ENCODE results near the gene AUP1. TPM values are rescaled to one million over a fixed set of nuclear protein-coding genes. Genes with fewer than 3 reads are reported as not detected.

Gene AUP1
- total and polyA plus RNA-seq, 7 donors = 46.5 to 178 (median 82.0) TPM

DNA sequence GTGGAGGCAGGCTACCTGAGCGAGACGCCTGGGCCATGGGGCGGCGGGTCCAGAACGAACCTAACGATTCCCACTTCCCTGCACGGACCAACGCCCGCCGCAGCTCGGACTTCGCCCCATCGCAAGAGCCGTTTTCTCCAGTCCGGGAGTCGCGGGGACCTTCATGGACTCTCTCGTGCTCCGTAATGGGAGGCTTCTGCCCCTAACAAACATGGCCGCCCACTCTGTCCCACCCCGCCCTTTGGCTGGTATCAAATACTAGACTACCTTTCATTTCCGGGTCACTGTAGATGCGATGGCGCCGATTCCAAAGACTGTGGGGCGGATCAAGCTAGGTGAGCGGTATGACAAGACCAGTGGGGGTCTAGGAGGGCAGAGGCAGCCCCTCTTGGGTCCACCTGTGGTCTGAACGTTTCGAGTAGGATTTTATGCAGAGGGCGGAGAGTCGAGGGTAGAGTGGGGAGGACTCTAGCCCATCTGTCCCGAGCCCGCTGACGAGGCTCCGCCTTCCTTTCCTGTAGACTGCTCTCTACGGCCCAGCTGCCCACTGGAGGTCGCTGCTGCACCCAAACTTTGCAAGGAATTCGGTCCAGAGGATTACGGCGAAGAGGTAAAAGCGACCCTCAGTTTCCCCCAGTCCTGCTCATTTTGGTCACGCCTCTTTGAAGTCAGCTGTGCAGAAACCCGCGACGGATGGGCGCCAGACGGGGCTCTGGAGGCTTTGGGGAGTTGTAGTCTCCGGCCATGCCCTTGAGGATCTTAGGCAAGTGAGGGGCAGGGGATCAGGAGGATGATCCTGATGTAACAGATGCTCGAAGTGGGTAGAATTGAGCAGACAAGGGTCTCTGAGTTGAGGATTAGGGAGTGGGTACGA is 46.5 kb downstream of the AUP1 start, which contains the start of the genes CCDC142 and TTC31:
TSS of gene CCDC142 (minus strand) at position 198 of the 874 bp plus-strand sequence. CDS start at position 37, 161 bp downstream.
TSS of gene TTC31 (plus strand) at position 281 of the 874 bp plus-strand sequence. CDS start at position 296, 15 bp downstream.
- H3K4me1 ChIP-seq = peaks cover 0 to 33% (median 28%) of the 10 kb centered on the region in 4 donors
- intact Hi-C loops (cut with DNase I) = loop anchor here (1.0 to 2.0 kb wide), 5 partner anchors 24 to 104 kb away; partner anchors contain the start of genes AUP1, DOK1, HTRA2 and INO80B
- no peaks in the 10 kb centered on the region for H3K9me3 ChIP-seq
- 1% methylated on average over 50 of the region's 50 CpGs for WGBS, 2 donors
- peaks cover 0 to 58% (median 8%) of the 10 kb centered on the region in 4 donors for H3K36me3 ChIP-seq
- H3K4me3 ChIP-seq = peak within 1 kb of the TSS; percentile 62 to 79 (median 76)
- H3K27ac ChIP-seq = peak within 1 kb of the TSS; percentile 87 to 92 (median 90)
- no peaks in the 10 kb centered on the region for H3K27me3 ChIP-seq
- peak; percentile 69 to 81 (median 78) for TF ChIP-seq POLR2AphosphoS5 (IDR thresholded peaks at IDR 0.05)
- TF ChIP-seq, protein P1, sequence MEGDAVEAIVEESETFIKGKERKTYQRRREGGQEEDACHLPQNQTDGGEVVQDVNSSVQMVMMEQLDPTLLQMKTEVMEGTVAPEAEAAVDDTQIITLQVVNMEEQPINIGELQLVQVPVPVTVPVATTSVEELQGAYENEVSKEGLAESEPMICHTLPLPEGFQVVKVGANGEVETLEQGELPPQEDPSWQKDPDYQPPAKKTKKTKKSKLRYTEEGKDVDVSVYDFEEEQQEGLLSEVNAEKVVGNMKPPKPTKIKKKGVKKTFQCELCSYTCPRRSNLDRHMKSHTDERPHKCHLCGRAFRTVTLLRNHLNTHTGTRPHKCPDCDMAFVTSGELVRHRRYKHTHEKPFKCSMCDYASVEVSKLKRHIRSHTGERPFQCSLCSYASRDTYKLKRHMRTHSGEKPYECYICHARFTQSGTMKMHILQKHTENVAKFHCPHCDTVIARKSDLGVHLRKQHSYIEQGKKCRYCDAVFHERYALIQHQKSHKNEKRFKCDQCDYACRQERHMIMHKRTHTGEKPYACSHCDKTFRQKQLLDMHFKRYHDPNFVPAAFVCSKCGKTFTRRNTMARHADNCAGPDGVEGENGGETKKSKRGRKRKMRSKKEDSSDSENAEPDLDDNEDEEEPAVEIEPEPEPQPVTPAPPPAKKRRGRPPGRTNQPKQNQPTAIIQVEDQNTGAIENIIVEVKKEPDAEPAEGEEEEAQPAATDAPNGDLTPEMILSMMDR (IDR thresholded peaks at IDR 0.05) = peak; percentile 81 to 91 (median 84)
- TF ChIP-seq EP300 (IDR thresholded peaks at IDR 0.05) = no peak
- peak in 1 of 2 donors; percentile 46 for TF ChIP-seq POLR2A (IDR thresholded peaks at IDR 0.05)
- DNase-seq = peak; percentile 98

DNA sequence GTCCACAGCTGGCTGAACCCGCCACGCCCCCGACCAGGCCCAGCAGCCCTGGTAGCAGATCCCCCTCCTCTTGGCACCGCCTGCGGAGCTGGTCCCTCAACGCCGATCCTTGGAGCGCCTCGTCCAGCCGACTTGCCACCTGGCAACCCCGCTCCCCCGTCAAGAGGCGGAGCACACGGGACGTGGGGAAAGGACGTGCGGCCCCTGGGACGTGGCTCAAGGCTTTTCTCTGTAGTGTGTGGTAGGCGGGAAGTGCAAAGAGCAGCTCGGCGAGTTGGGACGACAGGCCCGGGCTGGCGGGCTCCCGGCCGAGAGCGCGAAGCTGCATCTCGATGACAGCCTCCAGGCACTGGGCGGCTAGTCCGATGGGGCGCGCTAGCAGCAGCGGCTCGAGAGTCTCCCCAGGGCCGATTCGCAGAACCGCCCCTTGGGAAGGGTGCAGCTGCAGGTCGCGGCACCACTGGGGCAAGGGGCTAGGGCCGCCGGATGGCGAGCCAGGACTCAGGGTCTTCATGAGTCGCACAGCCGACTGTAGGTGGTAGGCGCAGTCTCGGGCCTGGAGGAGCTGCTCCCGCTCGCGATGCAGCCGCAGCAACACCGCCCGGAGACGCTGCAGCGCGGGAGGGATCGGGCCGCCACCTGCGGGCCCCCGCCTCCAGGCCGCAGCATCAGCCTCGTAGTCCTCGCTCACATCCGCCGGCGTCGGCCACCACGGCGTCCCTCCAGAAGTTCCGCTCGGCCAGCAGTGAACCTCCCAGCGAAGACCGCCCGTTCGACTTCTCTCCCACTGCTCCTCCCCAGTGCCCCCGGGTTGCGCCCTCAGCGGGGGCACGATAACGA is 47.3 kb downstream of the AUP1 start:
- H3K27me3 ChIP-seq = no peaks in the 10 kb centered on the region
- no peak for DNase-seq
- intact Hi-C loops (cut with DNase I) = loop anchor here (1.0 to 2.0 kb wide), 2 partner anchors 27 to 73 kb away; partner anchors contain the start of genes DOK1 and INO80B
- H3K4me1 ChIP-seq = peaks cover 0 to 33% (median 28%) of the 10 kb centered on the region in 4 donors
- no peak for TF ChIP-seq EP300 (IDR thresholded peaks at IDR 0.05)
- no peak for TF ChIP-seq POLR2AphosphoS5 (IDR thresholded peaks at IDR 0.05)
- TF ChIP-seq, protein P1 (IDR thresholded peaks at IDR 0.05) = no peak
- no peak for TF ChIP-seq POLR2A (IDR thresholded peaks at IDR 0.05)
- H3K36me3 ChIP-seq = peaks cover 0 to 58% (median 8%) of the 10 kb centered on the region in 4 donors
- WGBS, 2 donors = 1 to 2% methylated on average over 80 of the region's 80 CpGs
- peak overlapping the region; percentile 87 to 92 (median 90) for H3K27ac ChIP-seq
- peak overlapping the region; percentile 62 to 79 (median 76) for H3K4me3 ChIP-seq
- no peaks in the 10 kb centered on the region for H3K9me3 ChIP-seq

DNA sequence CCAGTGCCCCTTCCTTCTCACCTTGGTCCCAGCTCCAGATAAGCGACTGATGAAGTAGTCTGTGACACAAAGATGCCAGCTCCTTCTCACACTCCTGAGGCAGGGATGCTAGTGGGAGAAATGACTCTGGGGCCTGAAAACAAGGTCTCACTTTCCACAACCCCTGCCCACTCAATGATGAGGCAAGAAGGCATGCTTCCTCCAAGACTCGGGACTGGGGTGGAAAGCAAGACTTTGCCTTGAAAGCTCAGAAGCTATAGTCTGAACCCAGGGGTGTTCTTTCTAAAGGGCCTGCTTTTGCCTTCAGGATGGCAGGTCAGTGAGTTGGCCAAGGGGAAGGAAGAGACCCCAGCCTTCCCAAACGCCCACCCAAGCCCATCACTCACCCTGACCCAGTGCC is 48.1 kb downstream of the AUP1 start:
- Histone ChIP-seq H3K9me3 (no peaks in the 10 kb centered on the region), H3K4me3 (peak overlapping the region; percentile 62 to 79 (median 76)), H3K27ac (peak overlapping the region; percentile 87 to 92 (median 90)), H3K36me3 (peaks cover 0 to 56% (median 9%) of the 10 kb centered on the region in 4 donors), H3K4me1 (peaks cover 0 to 33% (median 28%) of the 10 kb centered on the region in 4 donors), H3K27me3 (no peaks in the 10 kb centered on the region)
- intact Hi-C loops (cut with DNase I) = no loop called here
- WGBS, 2 donors = 52 to 77% methylated on average over 3 of the region's 3 CpGs
- TF ChIP-seq POLR2A (IDR thresholded peaks at IDR 0.05) (no peak), POLR2AphosphoS5 (IDR thresholded peaks at IDR 0.05) (no peak), EP300 (IDR thresholded peaks at IDR 0.05) (no peak)
- TF ChIP-seq, protein P1 (IDR thresholded peaks at IDR 0.05) = no peak
- DNase-seq = no peak

Other genes starting within 250 kb of the AUP1 start
- gene SLC4A5, start 186.3 kb downstream of the AUP1 start, total RNA-seq = 10 to 100 TPM in 1 of 4 donors, 1 to 10 TPM in 3; 1.5 to 12.2 (median 3.6) TPM
- gene SLC4A5, start 186.3 kb downstream of the AUP1 start, polyA plus RNA-seq = 1 to 10 TPM in 1 of 3 donors, under 1 TPM in 2; under 0.01 to 1.8 (median 0.23) TPM
- 100 to 1,000 TPM in 3 of 4 donors, 10 to 100 TPM in 1; 99.2 to 137 (median 107) TPM for gene DCTN1, start 149.4 kb downstream of the AUP1 start, total RNA-seq
- 10 to 100 TPM; 67.3 to 93.2 (median 69.4) TPM for gene DCTN1, start 149.4 kb downstream of the AUP1 start, polyA plus RNA-seq
- gene C2orf81, start 108.1 kb downstream of the AUP1 start, total RNA-seq = 1 to 10 TPM in 3 of 4 donors, not detected in 1; 1.4 to 2.2 (median 2.0) TPM
- 1 to 10 TPM in 2 of 3 donors, under 1 TPM in 1; 0.46 to 2.0 (median 1.8) TPM for gene C2orf81, start 108.1 kb downstream of the AUP1 start, polyA plus RNA-seq
- gene WDR54, start 108.0 kb downstream of the AUP1 start, total RNA-seq = 10 to 100 TPM in 2 of 4 donors, 1 to 10 TPM in 2; 7.5 to 13.3 (median 9.8) TPM
- 10 to 100 TPM in 1 of 3 donors, 1 to 10 TPM in 2; 3.0 to 13.6 (median 3.2) TPM for gene WDR54, start 108.0 kb downstream of the AUP1 start, polyA plus RNA-seq
- gene RTKN, start 87.8 kb downstream of the AUP1 start, total RNA-seq = 10 to 100 TPM; 13.5 to 20.0 (median 17.0) TPM
- gene RTKN, start 87.8 kb downstream of the AUP1 start, polyA plus RNA-seq = 10 to 100 TPM; 15.0 to 44.6 (median 16.2) TPM
- gene INO80B, start 74.6 kb downstream of the AUP1 start, total RNA-seq = 10 to 100 TPM in 2 of 4 donors, 1 to 10 TPM in 2; 7.5 to 41.8 (median 15.0) TPM
- 10 to 100 TPM; 12.9 to 36.9 (median 19.2) TPM for gene INO80B, start 74.6 kb downstream of the AUP1 start, polyA plus RNA-seq
- 10 to 100 TPM; 63.1 to 89.2 (median 74.1) TPM for gene WBP1, start 71.3 kb downstream of the AUP1 start, total RNA-seq
- gene WBP1, start 71.3 kb downstream of the AUP1 start, polyA plus RNA-seq = 10 to 100 TPM; 59.2 to 61.3 (median 59.3) TPM
- 10 to 100 TPM; 21.4 to 34.3 (median 26.3) TPM for gene MOGS, start 64.3 kb downstream of the AUP1 start, total RNA-seq
- gene MOGS, start 64.3 kb downstream of the AUP1 start, polyA plus RNA-seq = 10 to 100 TPM in 2 of 3 donors, 1 to 10 TPM in 1; 7.8 to 44.7 (median 10.2) TPM
- gene MRPL53, start 57.0 kb downstream of the AUP1 start, total RNA-seq = 10 to 100 TPM; 10.2 to 77.1 (median 36.7) TPM
- 10 to 100 TPM; 57.7 to 75.6 (median 64.7) TPM for gene MRPL53, start 57.0 kb downstream of the AUP1 start, polyA plus RNA-seq
- gene CCDC142, start 46.7 kb downstream of the AUP1 start, total RNA-seq = 10 to 100 TPM; 15.8 to 20.9 (median 16.8) TPM
- 10 to 100 TPM in 1 of 3 donors, 1 to 10 TPM in 2; 1.8 to 16.8 (median 2.1) TPM for gene CCDC142, start 46.7 kb downstream of the AUP1 start, polyA plus RNA-seq
- gene TTC31, start 46.6 kb downstream of the AUP1 start, total RNA-seq = 10 to 100 TPM; 18.9 to 29.6 (median 24.1) TPM
- 10 to 100 TPM; 12.7 to 22.4 (median 13.8) TPM for gene TTC31, start 46.6 kb downstream of the AUP1 start, polyA plus RNA-seq
- under 1 TPM in 1 of 4 donors, not detected in 3; 0.99 TPM for gene LBX2, start 30.1 kb downstream of the AUP1 start, total RNA-seq
- gene LBX2, start 30.1 kb downstream of the AUP1 start, polyA plus RNA-seq = 1 to 10 TPM; 1.3 to 2.4 (median 1.8) TPM
- gene PCGF1, start 22.0 kb downstream of the AUP1 start, total RNA-seq = 10 to 100 TPM in 3 of 4 donors, 1 to 10 TPM in 1; 8.9 to 22.8 (median 16.0) TPM
- 10 to 100 TPM; 12.6 to 22.8 (median 15.7) TPM for gene PCGF1, start 22.0 kb downstream of the AUP1 start, polyA plus RNA-seq
- gene TLX2, start 15.3 kb downstream of the AUP1 start, total RNA-seq = 1 to 10 TPM; 1.2 to 2.5 (median 1.8) TPM
- 1 to 10 TPM in 1 of 3 donors, not detected in 2; 1.0 TPM for gene TLX2, start 15.3 kb downstream of the AUP1 start, polyA plus RNA-seq
- not detected for gene DQX1, start 3.5 kb downstream of the AUP1 start, total RNA-seq
- 10 to 100 TPM in 2 of 3 donors, 1 to 10 TPM in 1; 7.2 to 15.6 (median 13.2) TPM for gene DQX1, start 3.5 kb downstream of the AUP1 start, polyA plus RNA-seq
- gene HTRA2, start 227 bp upstream of the AUP1 start, total RNA-seq = 10 to 100 TPM; 28.2 to 39.3 (median 31.8) TPM
- 10 to 100 TPM; 19.7 to 39.8 (median 22.8) TPM for gene HTRA2, start 227 bp upstream of the AUP1 start, polyA plus RNA-seq
- 1 to 10 TPM; 5.4 to 7.9 (median 7.8) TPM for gene LOXL3, start 24.2 kb upstream of the AUP1 start, total RNA-seq
- 1 to 10 TPM in 2 of 3 donors, under 1 TPM in 1; 0.60 to 3.5 (median 1.8) TPM for gene LOXL3, start 24.2 kb upstream of the AUP1 start, polyA plus RNA-seq
- 10 to 100 TPM; 16.1 to 21.4 (median 18.1) TPM for gene DOK1, start 25.0 kb upstream of the AUP1 start, total RNA-seq
- 10 to 100 TPM; 17.1 to 24.9 (median 22.8) TPM for gene DOK1, start 25.0 kb upstream of the AUP1 start, polyA plus RNA-seq
- gene M1AP, start 118.6 kb upstream of the AUP1 start, total RNA-seq = under 1 TPM in 2 of 4 donors, not detected in 2; 0.16 to 0.36 TPM
- gene M1AP, start 118.6 kb upstream of the AUP1 start, polyA plus RNA-seq = under 1 TPM in 2 of 3 donors, not detected in 1; 0.31 to 0.60 TPM
- 1 to 10 TPM; 2.2 to 5.5 (median 3.6) TPM for gene SEMA4F, start 124.5 kb upstream of the AUP1 start, total RNA-seq
- gene SEMA4F, start 124.5 kb upstream of the AUP1 start, polyA plus RNA-seq = 1 to 10 TPM in 2 of 3 donors, under 1 TPM in 1; 0.69 to 3.5 (median 1.2) TPM